SK-N-SH treated with all-trans-retinoic acid at 6 μM for 48 hours (cell line): ENCODE measurements around the gene ARHGAP4.

Experiments used
- ARNTL ChIP-seq: fragments of 450-650 bp; formaldehyde crosslinking; IDR thresholded peaks from 2 replicates; pipeline ENCODE4 v1.5.0; 2020; ENCODE audit warnings: low read depth, mild to moderate bottlenecking, moderate library complexity, borderline replicate concordance
- CREB5 ChIP-seq: fragments of 250-450 bp; sonication (Bioruptor Pico); IDR thresholded peaks from 2 replicates; pipeline ENCODE4 v1.5.1; 2020; ENCODE audit warnings: low read depth, mild to moderate bottlenecking, moderate library complexity
- CSDC2 ChIP-seq: fragments of 250-450 bp; sonication (Bioruptor Pico); IDR thresholded peaks from 2 replicates; pipeline ENCODE4 v1.5.0; 2020; ENCODE audit warnings: mild to moderate bottlenecking, moderate library complexity
- CSRNP3 ChIP-seq: fragments of 250-450 bp; sonication (Bioruptor Pico); IDR thresholded peaks from 2 replicates; pipeline ENCODE4 v1.5.1; 2021; ENCODE audit warnings: mild to moderate bottlenecking, moderate library complexity
- ESRRG ChIP-seq: fragments of 250-450 bp; sonication (Bioruptor Pico); IDR thresholded peaks from 2 replicates; pipeline ENCODE4 v1.6.1; 2021; ENCODE audit warnings: mild to moderate bottlenecking
- GLIS3 ChIP-seq: fragments of 250-450 bp; sonication (Bioruptor Pico); IDR thresholded peaks from 2 replicates; pipeline ENCODE4 v1.5.0; 2020; ENCODE audit warnings: mild to moderate bottlenecking, moderate library complexity
- PPARA ChIP-seq: fragments of 250-450 bp; sonication (Bioruptor Pico); IDR thresholded peaks from 2 replicates; pipeline ENCODE4 v1.5.0; 2020; ENCODE audit warnings: mild to moderate bottlenecking, borderline replicate concordance
- RARB ChIP-seq: fragments of 250-450 bp; sonication (Bioruptor Pico); IDR thresholded peaks from 2 replicates; pipeline ENCODE4 v1.8.0; 2021; ENCODE audit warnings: mild to moderate bottlenecking, moderate library complexity
- ZFP30 ChIP-seq: fragments of 450-650 bp; formaldehyde crosslinking; IDR thresholded peaks from 2 replicates; pipeline ENCODE4 v1.5.0; 2022; ENCODE audit warnings: mild to moderate bottlenecking, moderate library complexity
- ZNF8 ChIP-seq: fragments of 450-650 bp; formaldehyde crosslinking; IDR thresholded peaks from 2 replicates; pipeline ENCODE4 v1.5.0; 2020; ENCODE audit warnings: mild to moderate bottlenecking, moderate library complexity
- TF ChIP-seq, protein P1 (sequence below): fragments of 250-450 bp; sonication (Bioruptor Pico); IDR thresholded peaks from 2 replicates; pipeline ENCODE4 v1.5.0; 2020; ENCODE audit warnings: mild to moderate bottlenecking, moderate library complexity
- TF ChIP-seq, protein P2 (sequence below): fragments of 250-450 bp; sonication (Bioruptor Pico); IDR thresholded peaks from 2 replicates; pipeline ENCODE4 v1.8.0; 2020; ENCODE audit warnings: mild to moderate bottlenecking, moderate library complexity, borderline replicate concordance
- TF ChIP-seq, protein P3 (sequence below): fragments of 250-450 bp; sonication (Bioruptor Pico); IDR thresholded peaks from 2 replicates; pipeline ENCODE4 v1.8.0; 2021; ENCODE audit warnings: low read depth, mild to moderate bottlenecking, moderate library complexity, borderline replicate concordance

- no peak for TF ChIP-seq CSRNP3 (CRISPR knock-in tag)
- TF ChIP-seq PPARA (CRISPR knock-in tag) = no peak
- TF ChIP-seq RARB (CRISPR knock-in tag) = no peak
- TF ChIP-seq ZFP30 (CRISPR knock-in tag) = no peak
- TF ChIP-seq, protein P1, sequence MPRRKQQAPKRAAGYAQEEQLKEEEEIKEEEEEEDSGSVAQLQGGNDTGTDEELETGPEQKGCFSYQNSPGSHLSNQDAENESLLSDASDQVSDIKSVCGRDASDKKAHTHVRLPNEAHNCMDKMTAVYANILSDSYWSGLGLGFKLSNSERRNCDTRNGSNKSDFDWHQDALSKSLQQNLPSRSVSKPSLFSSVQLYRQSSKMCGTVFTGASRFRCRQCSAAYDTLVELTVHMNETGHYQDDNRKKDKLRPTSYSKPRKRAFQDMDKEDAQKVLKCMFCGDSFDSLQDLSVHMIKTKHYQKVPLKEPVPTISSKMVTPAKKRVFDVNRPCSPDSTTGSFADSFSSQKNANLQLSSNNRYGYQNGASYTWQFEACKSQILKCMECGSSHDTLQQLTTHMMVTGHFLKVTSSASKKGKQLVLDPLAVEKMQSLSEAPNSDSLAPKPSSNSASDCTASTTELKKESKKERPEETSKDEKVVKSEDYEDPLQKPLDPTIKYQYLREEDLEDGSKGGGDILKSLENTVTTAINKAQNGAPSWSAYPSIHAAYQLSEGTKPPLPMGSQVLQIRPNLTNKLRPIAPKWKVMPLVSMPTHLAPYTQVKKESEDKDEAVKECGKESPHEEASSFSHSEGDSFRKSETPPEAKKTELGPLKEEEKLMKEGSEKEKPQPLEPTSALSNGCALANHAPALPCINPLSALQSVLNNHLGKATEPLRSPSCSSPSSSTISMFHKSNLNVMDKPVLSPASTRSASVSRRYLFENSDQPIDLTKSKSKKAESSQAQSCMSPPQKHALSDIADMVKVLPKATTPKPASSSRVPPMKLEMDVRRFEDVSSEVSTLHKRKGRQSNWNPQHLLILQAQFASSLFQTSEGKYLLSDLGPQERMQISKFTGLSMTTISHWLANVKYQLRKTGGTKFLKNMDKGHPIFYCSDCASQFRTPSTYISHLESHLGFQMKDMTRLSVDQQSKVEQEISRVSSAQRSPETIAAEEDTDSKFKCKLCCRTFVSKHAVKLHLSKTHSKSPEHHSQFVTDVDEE (CRISPR knock-in tag) = no peak
- TF ChIP-seq CSDC2 = no peak
- no peak for TF ChIP-seq GLIS3 (CRISPR knock-in tag)
- TF ChIP-seq ZNF8 (CRISPR knock-in tag) = no peak
- no peak for TF ChIP-seq ARNTL (CRISPR knock-in tag)
- TF ChIP-seq CREB5 (CRISPR knock-in tag) = no peak
- TF ChIP-seq, protein P2, sequence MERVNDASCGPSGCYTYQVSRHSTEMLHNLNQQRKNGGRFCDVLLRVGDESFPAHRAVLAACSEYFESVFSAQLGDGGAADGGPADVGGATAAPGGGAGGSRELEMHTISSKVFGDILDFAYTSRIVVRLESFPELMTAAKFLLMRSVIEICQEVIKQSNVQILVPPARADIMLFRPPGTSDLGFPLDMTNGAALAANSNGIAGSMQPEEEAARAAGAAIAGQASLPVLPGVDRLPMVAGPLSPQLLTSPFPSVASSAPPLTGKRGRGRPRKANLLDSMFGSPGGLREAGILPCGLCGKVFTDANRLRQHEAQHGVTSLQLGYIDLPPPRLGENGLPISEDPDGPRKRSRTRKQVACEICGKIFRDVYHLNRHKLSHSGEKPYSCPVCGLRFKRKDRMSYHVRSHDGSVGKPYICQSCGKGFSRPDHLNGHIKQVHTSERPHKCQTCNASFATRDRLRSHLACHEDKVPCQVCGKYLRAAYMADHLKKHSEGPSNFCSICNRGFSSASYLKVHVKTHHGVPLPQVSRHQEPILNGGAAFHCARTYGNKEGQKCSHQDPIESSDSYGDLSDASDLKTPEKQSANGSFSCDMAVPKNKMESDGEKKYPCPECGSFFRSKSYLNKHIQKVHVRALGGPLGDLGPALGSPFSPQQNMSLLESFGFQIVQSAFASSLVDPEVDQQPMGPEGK (CRISPR knock-in tag) = no peak
- TF ChIP-seq, protein P3, sequence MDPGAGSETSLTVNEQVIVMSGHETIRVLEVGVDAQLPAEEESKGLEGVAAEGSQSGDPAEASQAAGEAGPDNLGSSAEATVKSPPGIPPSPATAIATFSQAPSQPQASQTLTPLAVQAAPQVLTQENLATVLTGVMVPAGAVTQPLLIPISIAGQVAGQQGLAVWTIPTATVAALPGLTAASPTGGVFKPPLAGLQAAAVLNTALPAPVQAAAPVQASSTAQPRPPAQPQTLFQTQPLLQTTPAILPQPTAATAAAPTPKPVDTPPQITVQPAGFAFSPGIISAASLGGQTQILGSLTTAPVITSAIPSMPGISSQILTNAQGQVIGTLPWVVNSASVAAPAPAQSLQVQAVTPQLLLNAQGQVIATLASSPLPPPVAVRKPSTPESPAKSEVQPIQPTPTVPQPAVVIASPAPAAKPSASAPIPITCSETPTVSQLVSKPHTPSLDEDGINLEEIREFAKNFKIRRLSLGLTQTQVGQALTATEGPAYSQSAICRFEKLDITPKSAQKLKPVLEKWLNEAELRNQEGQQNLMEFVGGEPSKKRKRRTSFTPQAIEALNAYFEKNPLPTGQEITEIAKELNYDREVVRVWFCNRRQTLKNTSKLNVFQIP (CRISPR knock-in tag) = no peak
- no peak for TF ChIP-seq ESRRG (CRISPR knock-in tag)
These were observed 22.7 kb downstream of the ARHGAP4 start for GRCh38 chrX:153903238-153903980.
